ENCODE results near the gene RNF144A.
"Not testable (repeated sequence)": the region's sequence is repeated elsewhere in the genome, so short reads cannot be mapped to it uniquely, and the experiment has no call there.

RNF144A gene

DNA sequence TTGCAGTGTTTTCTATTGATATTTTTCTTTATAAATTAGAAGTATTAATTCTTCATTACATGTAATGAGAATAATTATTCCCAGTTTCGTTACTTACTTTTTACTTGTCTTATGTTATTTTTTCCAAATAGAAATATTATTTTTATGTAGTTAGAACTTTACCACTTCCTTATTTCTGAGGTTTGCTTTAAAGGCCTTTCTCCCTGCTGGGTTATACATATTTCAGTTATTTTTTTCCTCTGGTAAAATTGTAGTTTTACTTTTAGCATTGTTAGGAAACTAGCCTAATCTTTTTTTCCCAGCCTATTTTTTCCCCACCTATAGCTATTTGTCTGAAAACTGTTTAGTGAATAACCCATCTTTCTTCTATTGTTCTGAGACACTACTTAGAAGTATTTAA is 17.1 kb downstream of the RNF144A start:
- H3K27me3 ChIP-seq (ENCODE audit: insufficient read depth, poor library complexity, severe bottlenecking): no peaks in the 10 kb centered on the region
- H3K9me3 ChIP-seq (ENCODE audit: severe bottlenecking): no peaks in the 10 kb centered on the region
- TF ChIP-seq, protein P1, sequence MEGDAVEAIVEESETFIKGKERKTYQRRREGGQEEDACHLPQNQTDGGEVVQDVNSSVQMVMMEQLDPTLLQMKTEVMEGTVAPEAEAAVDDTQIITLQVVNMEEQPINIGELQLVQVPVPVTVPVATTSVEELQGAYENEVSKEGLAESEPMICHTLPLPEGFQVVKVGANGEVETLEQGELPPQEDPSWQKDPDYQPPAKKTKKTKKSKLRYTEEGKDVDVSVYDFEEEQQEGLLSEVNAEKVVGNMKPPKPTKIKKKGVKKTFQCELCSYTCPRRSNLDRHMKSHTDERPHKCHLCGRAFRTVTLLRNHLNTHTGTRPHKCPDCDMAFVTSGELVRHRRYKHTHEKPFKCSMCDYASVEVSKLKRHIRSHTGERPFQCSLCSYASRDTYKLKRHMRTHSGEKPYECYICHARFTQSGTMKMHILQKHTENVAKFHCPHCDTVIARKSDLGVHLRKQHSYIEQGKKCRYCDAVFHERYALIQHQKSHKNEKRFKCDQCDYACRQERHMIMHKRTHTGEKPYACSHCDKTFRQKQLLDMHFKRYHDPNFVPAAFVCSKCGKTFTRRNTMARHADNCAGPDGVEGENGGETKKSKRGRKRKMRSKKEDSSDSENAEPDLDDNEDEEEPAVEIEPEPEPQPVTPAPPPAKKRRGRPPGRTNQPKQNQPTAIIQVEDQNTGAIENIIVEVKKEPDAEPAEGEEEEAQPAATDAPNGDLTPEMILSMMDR (IDR thresholded peaks at IDR 0.05; ENCODE audit: poor library complexity, severe bottlenecking): no peak
- ATAC-seq (ENCODE audit: low read depth) (no peak), DNase-seq (ENCODE audit: low spot score) (no peak)
- H3K36me3 ChIP-seq (ENCODE audit: low read depth): no peaks in the 10 kb centered on the region
- no peak overlapping the region for H3K4me3 ChIP-seq (ENCODE audit: severe bottlenecking)
- no peaks in the 10 kb centered on the region for H3K4me1 ChIP-seq (ENCODE audit: insufficient read depth, poor library complexity, severe bottlenecking)
- no peak overlapping the region for H3K27ac ChIP-seq (ENCODE audit: poor library complexity, severe bottlenecking)

DNA sequence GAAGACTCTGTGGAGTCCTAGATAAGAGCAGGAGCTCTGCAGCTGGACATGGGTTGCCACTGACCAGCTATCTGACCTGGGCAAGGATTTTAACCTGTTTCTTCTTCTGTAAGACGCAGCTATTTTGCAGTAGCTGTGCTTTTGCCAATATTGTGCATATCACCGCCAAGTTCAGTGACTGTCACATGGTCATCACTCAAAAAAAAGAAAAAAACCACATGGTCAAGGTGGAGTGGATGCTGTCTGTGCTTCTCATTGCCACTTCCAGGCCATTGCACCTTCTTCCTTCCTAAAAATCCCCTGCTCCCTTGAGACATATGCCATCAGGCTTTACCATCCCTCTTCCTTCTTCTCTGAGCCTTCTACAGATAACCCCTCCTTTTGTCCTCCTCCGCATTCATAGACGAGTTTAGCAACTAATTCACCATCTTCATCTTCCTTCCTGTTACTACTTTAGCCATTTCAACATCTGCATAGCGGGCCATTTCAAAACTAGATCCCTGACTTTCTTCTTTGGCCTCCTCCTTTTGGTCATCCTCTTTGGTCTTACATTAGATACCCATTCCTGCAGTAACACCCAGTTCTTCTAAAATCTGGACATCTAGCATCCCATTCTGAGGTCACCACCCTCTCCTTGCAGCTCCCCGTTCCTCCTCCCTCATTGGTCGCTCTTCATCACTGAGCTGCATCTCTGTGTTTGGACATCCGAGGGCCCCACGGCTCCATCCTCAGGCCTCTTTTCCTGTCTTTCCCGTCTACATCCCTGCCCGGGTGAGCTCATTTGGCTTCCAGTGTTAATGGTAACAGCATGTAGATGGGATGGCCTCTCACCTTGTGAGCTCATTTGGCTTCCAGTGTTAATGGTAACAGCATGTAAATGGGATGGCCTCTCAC is 17.8 kb downstream of the RNF144A start:
- Histone ChIP-seq H3K4me3 (ENCODE audit: severe bottlenecking) (no peak overlapping the region), H3K4me1 (ENCODE audit: insufficient read depth, poor library complexity, severe bottlenecking) (no peaks in the 10 kb centered on the region), H3K9me3 (ENCODE audit: severe bottlenecking) (no peaks in the 10 kb centered on the region), H3K36me3 (ENCODE audit: low read depth) (no peaks in the 10 kb centered on the region), H3K27ac (ENCODE audit: poor library complexity, severe bottlenecking) (no peak overlapping the region), H3K27me3 (ENCODE audit: insufficient read depth, poor library complexity, severe bottlenecking) (no peaks in the 10 kb centered on the region)
- ATAC-seq (ENCODE audit: low read depth) (no peak), DNase-seq (ENCODE audit: low spot score) (no peak)
- TF ChIP-seq, protein P1 (IDR thresholded peaks at IDR 0.05; ENCODE audit: poor library complexity, severe bottlenecking): no peak

DNA sequence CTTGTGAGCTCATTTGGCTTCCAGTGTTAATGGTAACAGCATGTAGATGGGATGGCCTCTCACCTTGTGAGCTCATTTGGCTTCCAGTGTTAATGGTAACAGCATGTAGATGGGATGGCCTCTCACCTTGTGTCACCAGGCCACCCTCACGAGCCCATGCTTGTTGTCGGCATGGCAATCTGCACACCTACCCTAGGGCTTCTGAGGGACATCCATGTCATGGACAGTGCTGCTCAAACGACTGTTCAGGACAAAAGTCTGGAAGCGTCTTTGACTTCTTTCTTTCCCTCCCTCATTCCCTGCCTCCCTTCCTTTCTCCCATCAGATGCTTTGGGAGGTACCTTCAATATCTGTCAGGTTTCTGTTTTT is 18.4 kb downstream of the RNF144A start:
- not testable (repeated sequence) for H3K9me3 ChIP-seq (ENCODE audit: severe bottlenecking); DNase-seq (ENCODE audit: low spot score); H3K4me1 ChIP-seq (ENCODE audit: insufficient read depth, poor library complexity, severe bottlenecking); H3K4me3 ChIP-seq (ENCODE audit: severe bottlenecking); H3K27ac ChIP-seq (ENCODE audit: poor library complexity, severe bottlenecking); H3K36me3 ChIP-seq (ENCODE audit: low read depth); H3K27me3 ChIP-seq (ENCODE audit: insufficient read depth, poor library complexity, severe bottlenecking); ATAC-seq (ENCODE audit: low read depth)

DNA sequence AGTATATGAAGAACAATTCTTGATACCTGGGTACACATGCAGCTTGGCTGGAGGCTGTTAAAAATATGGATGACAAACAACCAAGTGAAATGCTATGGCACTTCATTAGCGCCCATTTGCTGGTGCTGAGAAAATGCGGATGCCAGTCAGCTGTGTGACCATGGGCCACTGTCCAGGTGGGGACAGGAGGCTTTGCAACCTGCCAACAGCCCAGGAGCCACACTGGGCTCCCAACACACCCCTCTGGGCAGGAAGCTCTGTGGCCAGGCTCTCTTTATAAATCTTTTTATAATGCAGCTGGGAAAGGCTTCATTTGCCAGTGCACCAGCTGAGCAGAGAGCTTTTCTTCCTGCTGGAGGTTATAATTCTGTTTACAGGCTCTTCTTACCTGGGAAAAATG is 19.9 kb downstream of the RNF144A start:
- DNase-seq (ENCODE audit: low spot score): no peak
- Histone ChIP-seq H3K36me3 (ENCODE audit: low read depth) (no peaks in the 10 kb centered on the region), H3K4me3 (ENCODE audit: severe bottlenecking) (no peak overlapping the region), H3K9me3 (ENCODE audit: severe bottlenecking) (no peaks in the 10 kb centered on the region), H3K27ac (ENCODE audit: poor library complexity, severe bottlenecking) (no peak overlapping the region), H3K27me3 (ENCODE audit: insufficient read depth, poor library complexity, severe bottlenecking) (no peaks in the 10 kb centered on the region), H3K4me1 (ENCODE audit: insufficient read depth, poor library complexity, severe bottlenecking) (no peaks in the 10 kb centered on the region)
- TF ChIP-seq, protein P1 (IDR thresholded peaks at IDR 0.05; ENCODE audit: poor library complexity, severe bottlenecking): no peak
- ATAC-seq (ENCODE audit: low read depth): no peak

DNA sequence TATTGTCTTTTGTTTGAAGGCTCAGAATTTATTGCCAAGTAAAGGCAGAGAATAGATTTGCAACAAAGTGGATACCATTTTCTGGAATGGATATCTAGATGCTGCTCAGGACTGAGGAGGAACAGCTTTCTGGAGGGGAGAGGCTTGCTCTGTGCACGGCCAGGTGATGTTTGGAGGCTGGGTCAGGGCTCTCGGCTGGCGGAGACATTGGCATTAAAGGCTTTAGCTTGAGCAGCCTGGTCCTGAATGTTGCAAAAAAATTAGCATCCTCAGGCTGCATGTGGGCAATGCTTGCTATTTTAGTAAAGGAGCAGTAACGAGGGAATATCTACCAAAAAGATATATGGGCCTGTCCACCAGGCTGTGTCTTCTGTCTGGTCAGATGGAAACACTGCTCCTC is 20.4 kb downstream of the RNF144A start:
- no peak for DNase-seq (ENCODE audit: low spot score)

More for the DNA sequence above, 20.4 kb downstream of the RNF144A start:
- TF ChIP-seq, protein P1 (IDR thresholded peaks at IDR 0.05; ENCODE audit: poor library complexity, severe bottlenecking): no peak
- H3K36me3 ChIP-seq (ENCODE audit: low read depth): no peaks in the 10 kb centered on the region
- H3K27me3 ChIP-seq (ENCODE audit: insufficient read depth, poor library complexity, severe bottlenecking): no peaks in the 10 kb centered on the region
- H3K4me1 ChIP-seq (ENCODE audit: insufficient read depth, poor library complexity, severe bottlenecking): no peaks in the 10 kb centered on the region
- no peak overlapping the region for H3K4me3 ChIP-seq (ENCODE audit: severe bottlenecking)
- no peak for ATAC-seq (ENCODE audit: low read depth)
- no peaks in the 10 kb centered on the region for H3K9me3 ChIP-seq (ENCODE audit: severe bottlenecking)
- no peak overlapping the region for H3K27ac ChIP-seq (ENCODE audit: poor library complexity, severe bottlenecking)
